Activated CD4-positive, alpha-beta T cell treated with anti-CD3 and anti-CD28 coated beads for 1 hour (primary cell): ENCODE measurements around the gene BMPER.
"Not testable (repeated sequence)": the region's sequence is repeated elsewhere in the genome, so short reads cannot be mapped to it uniquely, and the experiment has no call there.

Experiments
- DNase-seq: peaks from one replicate; pipeline ENCODE4 v3.0.0-alpha.2; 2020

BMPER gene

GRCh38 chr7:34145603-34146002, 240.3 kb downstream of the BMPER start:
- DNase-seq = no peak

DNA sequence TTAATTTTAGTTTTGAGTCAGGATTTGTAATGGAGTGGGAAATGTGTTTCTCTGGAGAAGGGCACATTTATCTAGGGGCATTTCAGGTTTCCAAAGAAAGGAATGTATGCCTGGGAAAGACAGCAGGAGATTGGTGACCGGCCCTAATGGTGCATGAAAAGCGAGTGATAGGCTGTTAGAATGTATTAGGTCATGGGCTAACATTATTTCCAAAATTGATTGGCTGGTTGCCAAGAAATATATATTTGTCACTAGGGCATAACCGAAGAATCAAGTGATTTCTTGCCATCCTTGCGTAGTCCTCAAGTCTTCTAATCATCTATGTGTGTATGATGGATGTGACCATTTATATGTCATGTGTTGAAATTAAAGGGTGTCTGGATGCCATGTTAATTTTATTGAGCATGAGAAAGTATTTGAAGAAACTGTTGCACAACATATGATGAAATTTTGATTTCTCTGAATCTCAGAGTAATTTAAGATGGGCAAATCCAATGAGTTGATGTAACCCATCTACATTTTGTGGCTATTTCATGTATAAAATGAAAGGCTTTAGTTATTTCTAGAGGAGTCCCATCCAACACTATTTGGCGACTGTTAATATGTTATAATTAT, 248.4 kb downstream of the BMPER start:
- DNase-seq = no peak

- DNase-seq = no peak
Measured at GRCh38 chr7:34155220-34155908, 250.0 kb downstream of the BMPER start.

GRCh38 chr7:34156336-34156735, 251.0 kb downstream of the BMPER start:
- DNase-seq = no peak

GRCh38 chr7:34157137-34157536, 251.8 kb downstream of the BMPER start:
- no peak for DNase-seq

- no peak for DNase-seq
Measured at GRCh38 chr7:34158368-34159153, 253.2 kb downstream of the BMPER start.

GRCh38 chr7:34160261-34160752, 255.0 kb downstream of the BMPER start:
- no peak for DNase-seq

- DNase-seq = no peak
Measured at GRCh38 chr7:34162027-34162565, 256.8 kb downstream of the BMPER start.

DNA sequence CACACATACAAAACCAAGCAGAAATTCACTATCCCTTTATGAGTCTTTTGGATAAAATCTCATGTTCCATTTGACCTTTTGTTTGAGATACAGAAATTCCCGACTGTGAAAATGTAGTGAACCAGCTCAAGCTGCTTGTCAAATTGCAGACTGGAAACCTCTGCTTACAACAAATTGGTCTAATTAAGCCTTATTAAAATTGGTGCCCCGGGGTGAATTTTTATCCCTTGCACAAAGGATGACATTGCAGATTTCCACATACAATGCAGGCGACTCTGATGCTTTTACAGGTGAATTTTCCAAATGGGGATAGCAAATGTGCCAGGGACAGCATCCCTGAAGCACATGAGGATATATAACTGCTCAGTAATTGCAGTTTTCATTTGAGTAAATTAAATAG, 257.3 kb downstream of the BMPER start:
- DNase-seq = no peak

- no peak for DNase-seq
Measured at GRCh38 chr7:34163956-34164355, 258.6 kb downstream of the BMPER start.

DNA sequence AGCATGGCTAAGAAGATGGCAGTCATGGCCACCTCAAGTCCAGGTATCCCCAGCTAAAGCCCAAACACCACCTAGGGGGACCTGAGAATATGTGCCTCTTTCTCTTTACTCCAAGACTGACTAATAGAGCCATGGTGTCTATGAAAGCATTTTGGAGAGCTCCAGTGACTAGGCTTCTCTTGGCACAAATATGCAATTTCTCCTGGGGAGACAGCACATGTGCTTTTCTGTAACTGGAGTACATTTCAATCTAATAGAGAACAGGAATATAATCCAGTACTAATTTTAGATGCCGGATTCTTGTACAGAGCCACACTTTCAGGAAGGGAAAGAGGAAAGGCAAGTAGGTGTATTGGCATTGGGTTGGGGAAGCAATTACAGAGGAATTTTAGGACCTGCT, 260.1 kb downstream of the BMPER start:
- DNase-seq = no peak

DNA sequence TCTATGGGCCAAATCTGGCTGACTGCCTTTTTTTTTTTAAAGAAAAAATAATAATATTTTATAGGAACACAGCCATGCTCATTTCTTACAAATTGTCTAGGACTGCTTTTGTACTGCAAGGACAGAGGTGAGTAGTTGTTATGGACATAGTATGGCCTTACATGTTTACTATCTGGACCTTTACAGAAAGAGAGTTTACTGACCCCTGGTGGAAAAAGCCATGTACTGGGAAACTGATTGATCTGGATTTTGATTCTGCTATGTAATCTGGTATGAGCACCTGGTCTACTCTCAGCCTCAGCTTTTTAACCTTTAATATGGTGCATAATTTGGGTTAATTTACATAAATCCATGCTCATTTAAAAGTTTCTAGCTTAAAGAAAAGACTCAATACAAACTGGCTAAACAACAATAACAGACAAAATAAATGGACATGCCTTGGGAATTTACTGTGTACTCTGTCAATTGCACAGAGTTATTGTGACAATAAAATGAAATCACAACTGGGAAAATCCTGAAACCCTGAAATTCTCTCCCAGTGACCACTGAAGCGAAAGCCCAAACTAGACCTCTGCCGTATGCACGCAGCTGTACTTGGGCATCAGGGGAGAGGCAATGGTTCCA, 260.7 kb downstream of the BMPER start:
- no peak for DNase-seq

- no peak for DNase-seq
Measured at GRCh38 chr7:34168013-34168412, 262.7 kb downstream of the BMPER start.

DNA sequence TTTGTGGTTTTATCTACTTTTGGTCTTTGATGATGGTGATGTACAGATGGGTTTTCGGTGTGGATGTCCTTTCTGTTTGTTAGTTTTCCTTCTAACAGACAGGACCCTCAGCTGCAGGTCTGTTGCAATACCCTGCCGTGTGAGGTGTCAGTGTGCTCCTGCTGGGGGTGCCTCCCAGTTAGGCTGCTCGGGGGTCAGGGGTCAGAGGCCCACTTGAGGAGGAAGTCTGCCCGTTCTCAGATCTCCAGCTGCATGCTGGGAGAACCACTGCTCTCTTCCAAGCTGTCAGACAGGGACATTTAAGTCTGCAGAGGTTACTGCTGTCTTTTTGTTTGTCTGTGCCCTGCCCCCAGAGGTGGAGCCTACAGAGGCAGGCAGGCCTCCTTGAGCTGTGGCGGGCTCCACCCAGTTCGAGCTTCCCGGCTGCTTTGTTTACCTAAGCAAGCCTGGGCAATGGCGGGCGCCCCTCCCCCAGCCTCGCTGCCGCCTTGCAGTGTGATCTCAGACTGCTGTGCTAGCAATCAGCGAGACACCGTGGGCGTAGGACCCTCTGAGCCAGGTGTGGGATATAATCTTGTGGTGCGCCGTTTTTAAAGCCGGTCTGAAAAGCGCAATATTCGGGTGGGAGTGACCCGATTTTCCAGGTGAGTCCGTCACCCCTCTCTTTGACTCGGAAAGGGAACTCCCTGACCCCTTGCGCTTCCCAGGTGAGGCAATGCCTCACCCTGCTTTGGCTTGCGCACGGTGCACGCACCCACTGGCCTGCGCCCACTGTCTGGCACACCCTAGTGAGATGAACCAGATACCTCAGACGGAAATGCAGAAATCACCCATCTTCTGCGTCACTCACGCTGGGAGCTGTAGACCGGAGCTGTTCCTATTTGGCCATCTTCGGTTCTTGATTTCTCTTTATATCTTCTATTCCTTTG, 269.6 kb downstream of the BMPER start:
- not testable (repeated sequence) for DNase-seq

DNA sequence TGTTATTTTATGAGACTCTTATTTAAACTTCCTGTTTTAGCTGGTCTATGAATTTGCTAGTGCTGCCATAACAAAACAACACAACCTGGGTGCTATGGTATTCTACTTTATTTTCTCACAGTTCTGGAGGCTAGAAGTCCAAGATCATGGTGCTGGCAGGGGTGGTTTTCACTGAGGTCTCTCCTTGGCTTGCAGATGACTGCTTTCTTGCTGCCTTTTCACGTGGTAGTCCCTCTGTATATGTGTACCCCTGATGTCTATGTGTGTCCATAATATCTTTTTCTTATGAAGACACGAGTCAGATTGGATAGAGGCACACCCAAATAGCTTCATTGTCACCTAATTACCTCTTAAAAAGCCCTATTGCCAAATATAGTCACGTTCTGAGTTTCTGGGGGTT, 270.5 kb downstream of the BMPER start:
- no peak for DNase-seq

DNA sequence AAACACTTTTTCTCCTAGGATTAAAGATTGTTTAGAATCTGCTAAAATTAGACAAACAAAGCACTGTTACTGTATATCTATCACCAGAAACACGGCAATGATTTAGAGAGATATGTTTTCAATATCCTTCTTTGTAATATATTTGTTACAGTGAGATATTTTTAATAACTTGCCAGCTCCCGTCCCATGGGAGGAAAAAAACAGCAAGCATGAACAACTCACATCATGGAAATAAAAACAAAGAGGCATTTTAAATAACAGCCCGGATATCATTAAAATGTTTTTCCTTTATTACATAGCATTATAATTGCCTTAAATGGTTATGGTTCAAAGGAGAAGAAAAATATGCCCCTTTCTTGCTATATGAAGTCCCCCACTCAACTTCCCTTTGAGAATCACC, 272.1 kb downstream of the BMPER start:
- DNase-seq = no peak

GRCh38 chr7:34181271-34181958, 276.1 kb downstream of the BMPER start:
- DNase-seq = no peak

DNA sequence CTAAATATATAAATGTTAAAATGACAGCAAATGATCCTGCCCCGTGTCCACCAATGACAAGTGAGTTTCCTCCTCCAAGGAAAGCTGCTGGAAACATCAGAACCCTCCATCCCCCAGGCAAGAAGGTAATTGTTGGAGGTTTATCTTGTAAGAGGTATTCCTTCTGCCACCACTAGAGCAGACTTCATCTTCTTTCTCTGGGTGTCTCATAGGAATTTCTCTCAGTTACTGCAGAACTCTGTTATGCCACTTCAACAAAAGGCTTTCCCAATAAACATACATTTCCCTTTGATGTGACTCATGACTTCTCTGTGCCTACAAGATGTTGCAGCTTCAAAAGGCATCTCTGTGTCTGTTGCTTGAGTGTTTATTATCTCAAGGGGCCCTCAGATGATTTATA, 279.1 kb downstream of the BMPER start:
- no peak for DNase-seq

- no peak for DNase-seq
Measured at GRCh38 chr7:34187798-34188307, 282.5 kb downstream of the BMPER start.

- DNase-seq = no peak
Measured at GRCh38 chr7:34189031-34189430, 283.7 kb downstream of the BMPER start.

DNA sequence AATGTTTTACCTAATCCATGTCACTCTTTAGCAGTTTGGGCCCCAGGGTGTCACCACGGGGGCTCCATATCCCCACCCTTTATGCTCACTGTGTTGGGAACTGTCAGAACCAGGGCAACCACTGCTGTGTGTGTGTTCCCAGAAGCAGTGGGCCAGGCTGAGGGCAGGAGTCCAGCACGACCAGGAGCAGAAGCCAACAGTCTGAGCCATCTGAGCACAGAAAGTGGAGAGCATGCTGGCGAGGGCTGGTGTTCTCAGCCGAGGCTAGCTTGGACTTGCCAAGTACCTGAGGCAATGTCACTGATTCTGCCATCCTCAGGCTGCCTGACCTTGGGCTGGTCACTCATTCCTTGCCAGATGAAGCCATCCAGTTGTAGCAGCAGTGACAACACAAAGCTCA, 285.0 kb downstream of the BMPER start:
- no peak for DNase-seq
